ENCODE measurements around the gene GABBR2.

GABBR2 gene

DNA sequence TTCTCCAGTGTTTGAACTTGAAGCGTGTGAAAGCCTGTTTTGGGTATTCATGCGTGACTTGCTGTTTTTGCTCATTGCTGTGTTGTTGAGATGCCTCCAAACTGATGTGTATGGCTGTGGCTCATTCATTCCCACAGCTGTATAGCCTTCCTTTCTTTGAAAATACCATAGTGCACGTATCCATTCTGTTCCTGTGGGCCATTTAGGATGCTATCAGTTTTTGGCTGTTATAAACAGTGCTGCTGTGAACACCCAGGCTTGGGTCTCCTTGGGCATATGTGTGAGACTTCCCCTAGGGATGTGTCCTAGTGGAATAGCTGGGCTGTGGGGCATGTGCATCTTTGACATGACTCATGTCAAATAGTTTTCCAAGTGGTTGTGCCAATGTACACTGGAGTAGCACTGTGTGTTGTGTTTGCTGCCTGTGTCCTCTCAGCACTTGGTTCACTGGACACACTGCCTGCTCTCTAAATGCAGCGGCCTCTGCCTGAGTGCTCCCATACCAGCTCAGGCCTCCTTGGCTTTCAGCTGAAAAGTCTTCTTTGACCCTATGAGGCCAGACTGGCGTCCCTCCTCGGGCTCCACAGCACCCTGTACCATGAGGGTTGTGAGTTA is 350.7 kb downstream of the GABBR2 start:
- no peaks in the 10 kb centered on the region for H3F3A ChIP-seq (ENCODE audit: control insufficient read depth, insufficient read depth)
- H3K9me3 ChIP-seq (ENCODE audit: control insufficient read depth, insufficient read depth, low read length) = no peaks in the 10 kb centered on the region
- H3K4me1 ChIP-seq (ENCODE audit: control insufficient read depth, low read length) = no peaks in the 10 kb centered on the region
- H3K79me2 ChIP-seq (ENCODE audit: control insufficient read depth, low read length) = no peaks in the 10 kb centered on the region
- TF ChIP-seq EZH2phosphoT487 (IDR thresholded peaks at IDR 0.05; ENCODE audit: borderline replicate concordance, low read length) = no peak
- TF ChIP-seq, protein P1, sequence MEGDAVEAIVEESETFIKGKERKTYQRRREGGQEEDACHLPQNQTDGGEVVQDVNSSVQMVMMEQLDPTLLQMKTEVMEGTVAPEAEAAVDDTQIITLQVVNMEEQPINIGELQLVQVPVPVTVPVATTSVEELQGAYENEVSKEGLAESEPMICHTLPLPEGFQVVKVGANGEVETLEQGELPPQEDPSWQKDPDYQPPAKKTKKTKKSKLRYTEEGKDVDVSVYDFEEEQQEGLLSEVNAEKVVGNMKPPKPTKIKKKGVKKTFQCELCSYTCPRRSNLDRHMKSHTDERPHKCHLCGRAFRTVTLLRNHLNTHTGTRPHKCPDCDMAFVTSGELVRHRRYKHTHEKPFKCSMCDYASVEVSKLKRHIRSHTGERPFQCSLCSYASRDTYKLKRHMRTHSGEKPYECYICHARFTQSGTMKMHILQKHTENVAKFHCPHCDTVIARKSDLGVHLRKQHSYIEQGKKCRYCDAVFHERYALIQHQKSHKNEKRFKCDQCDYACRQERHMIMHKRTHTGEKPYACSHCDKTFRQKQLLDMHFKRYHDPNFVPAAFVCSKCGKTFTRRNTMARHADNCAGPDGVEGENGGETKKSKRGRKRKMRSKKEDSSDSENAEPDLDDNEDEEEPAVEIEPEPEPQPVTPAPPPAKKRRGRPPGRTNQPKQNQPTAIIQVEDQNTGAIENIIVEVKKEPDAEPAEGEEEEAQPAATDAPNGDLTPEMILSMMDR (IDR thresholded peaks at IDR 0.05; ENCODE audit: low read depth, low read length, poor library complexity, severe bottlenecking) = no peak
- H3K4me3 ChIP-seq (ENCODE audit: low read length) = no peak overlapping the region
- no peaks in the 10 kb centered on the region for H4K20me1 ChIP-seq (ENCODE audit: control insufficient read depth, insufficient read depth, low read depth, low read length)
- H3K27ac ChIP-seq (ENCODE audit: low read depth, low read length) = no peak overlapping the region
- no peaks in the 10 kb centered on the region for H3K36me3 ChIP-seq (ENCODE audit: control insufficient read depth, low read length)
- 0 out of 2 replicates have a peak, but pooled peaks cover 3% of the 10 kb centered on the region for H3K27me3 ChIP-seq (ENCODE audit: control insufficient read depth, low read length)
- no peaks in the 10 kb centered on the region for H3K9me2 ChIP-seq (replicated peaks; ENCODE audit: control insufficient read depth, low read length)
- no peak overlapping the region for H3K4me2 ChIP-seq (ENCODE audit: low read length)

- H4K20me1 ChIP-seq (ENCODE audit: control insufficient read depth, insufficient read depth, low read depth, low read length) = no peaks in the 10 kb centered on the region
- H3K36me3 ChIP-seq (ENCODE audit: control insufficient read depth, low read length) = no peaks in the 10 kb centered on the region
- H3F3A ChIP-seq (ENCODE audit: control insufficient read depth, insufficient read depth) = no peaks in the 10 kb centered on the region
- H3K4me1 ChIP-seq (ENCODE audit: control insufficient read depth, low read length) = no peaks in the 10 kb centered on the region
- H3K9me2 ChIP-seq (replicated peaks; ENCODE audit: control insufficient read depth, low read length) = no peaks in the 10 kb centered on the region
- no peak overlapping the region for H3K4me2 ChIP-seq (ENCODE audit: low read length)
- H3K4me3 ChIP-seq (ENCODE audit: low read length) = no peak overlapping the region
- 0 out of 2 replicates have a peak, but pooled peaks cover 3% of the 10 kb centered on the region for H3K27me3 ChIP-seq (ENCODE audit: control insufficient read depth, low read length)
- H3K79me2 ChIP-seq (ENCODE audit: control insufficient read depth, low read length) = no peaks in the 10 kb centered on the region
- TF ChIP-seq, protein P1 (IDR thresholded peaks at IDR 0.05; ENCODE audit: low read depth, low read length, poor library complexity, severe bottlenecking) = no peak
- TF ChIP-seq EZH2phosphoT487 (IDR thresholded peaks at IDR 0.05; ENCODE audit: borderline replicate concordance, low read length) = no peak
- H3K27ac ChIP-seq (ENCODE audit: low read depth, low read length) = no peak overlapping the region
- H3K9me3 ChIP-seq (ENCODE audit: control insufficient read depth, insufficient read depth, low read length) = no peaks in the 10 kb centered on the region
Measured at GRCh38 chr9:98356953-98357690, 351.6 kb downstream of the GABBR2 start.

DNA sequence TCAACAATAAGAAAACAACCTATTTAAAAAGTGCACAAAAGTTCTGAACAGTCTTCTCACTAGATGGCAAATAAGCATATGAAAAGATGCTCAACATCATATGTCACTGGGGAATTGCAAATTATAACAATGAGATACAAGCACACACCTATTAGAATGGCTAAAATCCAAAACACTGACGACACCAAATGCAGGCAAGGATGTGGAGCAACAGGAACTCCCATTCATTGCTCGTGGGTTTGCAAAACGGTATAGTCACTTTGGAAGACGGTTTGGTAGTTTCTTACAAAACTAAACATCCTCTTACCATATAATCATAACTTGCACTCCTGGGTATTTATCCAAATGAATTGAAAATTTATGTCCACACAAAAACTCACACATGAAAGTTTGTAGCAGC is 352.4 kb downstream of the GABBR2 start:
- Histone ChIP-seq H3K36me3 (ENCODE audit: control insufficient read depth, low read length) (no peaks in the 10 kb centered on the region), H3F3A (ENCODE audit: control insufficient read depth, insufficient read depth) (no peaks in the 10 kb centered on the region), H3K9me2 (replicated peaks; ENCODE audit: control insufficient read depth, low read length) (no peaks in the 10 kb centered on the region), H3K27me3 (ENCODE audit: control insufficient read depth, low read length) (peaks cover 3% of the 10 kb centered on the region; the same call in 1 of the 2 replicates), H3K4me1 (ENCODE audit: control insufficient read depth, low read length) (no peaks in the 10 kb centered on the region), H3K4me2 (ENCODE audit: low read length) (no peak overlapping the region), H3K4me3 (ENCODE audit: low read length) (no peak overlapping the region), H4K20me1 (ENCODE audit: control insufficient read depth, insufficient read depth, low read depth, low read length) (no peaks in the 10 kb centered on the region), H3K9me3 (ENCODE audit: control insufficient read depth, insufficient read depth, low read length) (no peaks in the 10 kb centered on the region), H3K79me2 (ENCODE audit: control insufficient read depth, low read length) (no peaks in the 10 kb centered on the region), H3K27ac (ENCODE audit: low read depth, low read length) (no peak overlapping the region)
- TF ChIP-seq, protein P1 (IDR thresholded peaks at IDR 0.05; ENCODE audit: low read depth, low read length, poor library complexity, severe bottlenecking) = no peak
- no peak for TF ChIP-seq EZH2phosphoT487 (IDR thresholded peaks at IDR 0.05; ENCODE audit: borderline replicate concordance, low read length)
